HL-60 (cell line): ENCODE results near the gene ATP2B2.

Source experiments
- CTCF ChIP-seq: IDR thresholded peaks from one replicate; pipeline ENCODE4 v1.5.1; 2011; ENCODE audit warnings: low read length, control low read depth, inconsistent platforms; ENCODE audit not compliant: insufficient read depth
- POLR2AphosphoS5 ChIP-seq: IDR thresholded peaks from 2 replicates; pipeline ENCODE4 v1.6.1; 2012; ENCODE audit warnings: low read depth
- TF ChIP-seq, protein P1 (sequence below): IDR thresholded peaks from 2 replicates; pipeline ENCODE4 v1.6.1; 2012; ENCODE audit warnings: low read depth; ENCODE audit not compliant: insufficient replicate concordance

DNA sequence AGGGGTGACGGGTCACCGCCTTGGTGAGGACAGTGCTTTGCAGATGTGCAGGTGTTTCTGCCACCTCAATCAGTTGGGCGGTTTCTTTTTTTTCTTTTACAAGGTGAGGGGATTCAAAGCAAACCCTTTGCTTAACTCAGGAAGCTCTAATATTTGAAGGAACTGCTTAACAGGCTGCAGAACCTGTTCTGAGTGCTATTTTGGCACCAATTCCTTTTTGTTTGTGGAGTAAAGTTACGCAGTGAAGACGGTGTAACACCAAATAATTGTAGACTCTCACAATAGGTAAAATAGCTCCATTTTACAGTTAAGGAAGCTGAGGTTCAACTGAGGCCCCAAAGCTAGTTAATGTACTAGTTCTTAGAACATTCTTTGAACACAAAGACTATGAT, 219.3 kb downstream of the ATP2B2 start:
- TF ChIP-seq CTCF: no peak
- TF ChIP-seq, protein P1, sequence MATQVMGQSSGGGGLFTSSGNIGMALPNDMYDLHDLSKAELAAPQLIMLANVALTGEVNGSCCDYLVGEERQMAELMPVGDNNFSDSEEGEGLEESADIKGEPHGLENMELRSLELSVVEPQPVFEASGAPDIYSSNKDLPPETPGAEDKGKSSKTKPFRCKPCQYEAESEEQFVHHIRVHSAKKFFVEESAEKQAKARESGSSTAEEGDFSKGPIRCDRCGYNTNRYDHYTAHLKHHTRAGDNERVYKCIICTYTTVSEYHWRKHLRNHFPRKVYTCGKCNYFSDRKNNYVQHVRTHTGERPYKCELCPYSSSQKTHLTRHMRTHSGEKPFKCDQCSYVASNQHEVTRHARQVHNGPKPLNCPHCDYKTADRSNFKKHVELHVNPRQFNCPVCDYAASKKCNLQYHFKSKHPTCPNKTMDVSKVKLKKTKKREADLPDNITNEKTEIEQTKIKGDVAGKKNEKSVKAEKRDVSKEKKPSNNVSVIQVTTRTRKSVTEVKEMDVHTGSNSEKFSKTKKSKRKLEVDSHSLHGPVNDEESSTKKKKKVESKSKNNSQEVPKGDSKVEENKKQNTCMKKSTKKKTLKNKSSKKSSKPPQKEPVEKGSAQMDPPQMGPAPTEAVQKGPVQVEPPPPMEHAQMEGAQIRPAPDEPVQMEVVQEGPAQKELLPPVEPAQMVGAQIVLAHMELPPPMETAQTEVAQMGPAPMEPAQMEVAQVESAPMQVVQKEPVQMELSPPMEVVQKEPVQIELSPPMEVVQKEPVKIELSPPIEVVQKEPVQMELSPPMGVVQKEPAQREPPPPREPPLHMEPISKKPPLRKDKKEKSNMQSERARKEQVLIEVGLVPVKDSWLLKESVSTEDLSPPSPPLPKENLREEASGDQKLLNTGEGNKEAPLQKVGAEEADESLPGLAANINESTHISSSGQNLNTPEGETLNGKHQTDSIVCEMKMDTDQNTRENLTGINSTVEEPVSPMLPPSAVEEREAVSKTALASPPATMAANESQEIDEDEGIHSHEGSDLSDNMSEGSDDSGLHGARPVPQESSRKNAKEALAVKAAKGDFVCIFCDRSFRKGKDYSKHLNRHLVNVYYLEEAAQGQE: no peak
- no peak for TF ChIP-seq POLR2AphosphoS5
